ENCODE results near the gene SLC25A46.

Gene SLC25A46

GRCh38 chr5:110738812-110739651 lies at the start of gene SLC25A46:
Gene SLC25A46, plus strand, starts transcription at chr5:110739007. Its CDS starts 113 bp downstream, at chr5:110739120.
- TF ChIP-seq CREB1 (IDR thresholded peaks at IDR 0.05; ENCODE audit: low read depth) (no peak; the same call in 1 of the 2 replicates), TCF12 (IDR thresholded peaks at IDR 0.05; ENCODE audit: low read depth) (no peak), MAX (IDR thresholded peaks at IDR 0.05) (peak; percentile 87), TEAD4 (IDR thresholded peaks at IDR 0.05) (no peak), YY1 (IDR thresholded peaks at IDR 0.05; ENCODE audit: low read depth) (peak; percentile 85), TAF1 (IDR thresholded peaks at IDR 0.05; ENCODE audit: low read depth) (peak; percentile 84), USF1 (IDR thresholded peaks at IDR 0.05) (peak; percentile 98), ZBTB7A (IDR thresholded peaks at IDR 0.05; ENCODE audit: low read depth) (peak; percentile 44; the same call in 1 of the 2 replicates)

- no peak for TF ChIP-seq CREB1 (IDR thresholded peaks at IDR 0.05; ENCODE audit: low read depth)
- no peak for TF ChIP-seq TAF1 (IDR thresholded peaks at IDR 0.05; ENCODE audit: low read depth)
- TF ChIP-seq NFIC (IDR thresholded peaks at IDR 0.05): no peak
- TF ChIP-seq TCF12 (IDR thresholded peaks at IDR 0.05; ENCODE audit: low read depth): no peak
- no peak for TF ChIP-seq REST (IDR thresholded peaks at IDR 0.05; ENCODE audit: low read depth)
- no peak for TF ChIP-seq USF1 (IDR thresholded peaks at IDR 0.05)
- TF ChIP-seq RAD21 (IDR thresholded peaks at IDR 0.05; ENCODE audit: low read depth): no peak
- no peak for TF ChIP-seq YY1 (IDR thresholded peaks at IDR 0.05; ENCODE audit: low read depth)
- TF ChIP-seq CEBPB (IDR thresholded peaks at IDR 0.05): no peak
- no peak for TF ChIP-seq FOXM1 (IDR thresholded peaks at IDR 0.05; ENCODE audit: borderline replicate concordance, low read depth)
- TF ChIP-seq TEAD4 (IDR thresholded peaks at IDR 0.05): no peak
- no peak for TF ChIP-seq MAX (IDR thresholded peaks at IDR 0.05)
- TF ChIP-seq ZBTB7A (IDR thresholded peaks at IDR 0.05; ENCODE audit: low read depth): no peak
- no peak for TF ChIP-seq EP300 (IDR thresholded peaks at IDR 0.05; ENCODE audit: borderline replicate concordance)
- TF ChIP-seq EGR1 (IDR thresholded peaks at IDR 0.05): no peak
Observed at GRCh38 chr5:110702300-110702699, 36.5 kb upstream of the SLC25A46 start.

- no peak for TF ChIP-seq TEAD4 (IDR thresholded peaks at IDR 0.05)
- TF ChIP-seq RAD21 (IDR thresholded peaks at IDR 0.05; ENCODE audit: low read depth): no peak
- TF ChIP-seq YY1 (IDR thresholded peaks at IDR 0.05; ENCODE audit: low read depth): no peak
- no peak for TF ChIP-seq CEBPB (IDR thresholded peaks at IDR 0.05)
- no peak for TF ChIP-seq NFIC (IDR thresholded peaks at IDR 0.05)
- TF ChIP-seq MAX (IDR thresholded peaks at IDR 0.05): no peak
- no peak for TF ChIP-seq EP300 (IDR thresholded peaks at IDR 0.05; ENCODE audit: borderline replicate concordance)
- TF ChIP-seq REST (IDR thresholded peaks at IDR 0.05; ENCODE audit: low read depth): no peak
Observed at GRCh38 chr5:110702704-110703103, 36.1 kb upstream of the SLC25A46 start.

- TF ChIP-seq YY1 (IDR thresholded peaks at IDR 0.05; ENCODE audit: low read depth) (no peak), MAX (IDR thresholded peaks at IDR 0.05) (no peak), EGR1 (IDR thresholded peaks at IDR 0.05) (no peak), TAF1 (IDR thresholded peaks at IDR 0.05; ENCODE audit: low read depth) (no peak), ZBTB7A (IDR thresholded peaks at IDR 0.05; ENCODE audit: low read depth) (no peak), REST (IDR thresholded peaks at IDR 0.05; ENCODE audit: low read depth) (no peak), RAD21 (IDR thresholded peaks at IDR 0.05; ENCODE audit: low read depth) (no peak), USF1 (IDR thresholded peaks at IDR 0.05) (no peak), FOXM1 (IDR thresholded peaks at IDR 0.05; ENCODE audit: borderline replicate concordance, low read depth) (no peak), CEBPB (IDR thresholded peaks at IDR 0.05) (no peak), TEAD4 (IDR thresholded peaks at IDR 0.05) (no peak), NFIC (IDR thresholded peaks at IDR 0.05) (no peak), CREB1 (IDR thresholded peaks at IDR 0.05; ENCODE audit: low read depth) (no peak), TCF12 (IDR thresholded peaks at IDR 0.05; ENCODE audit: low read depth) (no peak), EP300 (IDR thresholded peaks at IDR 0.05; ENCODE audit: borderline replicate concordance) (no peak)
Observed at GRCh38 chr5:110703481-110703880, 35.3 kb upstream of the SLC25A46 start.
